GM15510 (cell line): Measurements from ENCODE around the gene BTBD9.

Experiments
- POLR2A ChIP-seq: IDR thresholded peaks from 3 replicates; pipeline ENCODE4 v1.6.1; 2011; ENCODE audit warnings: borderline replicate concordance; ENCODE audit not compliant: insufficient read length; ENCODE audit errors: extremely low read depth

BTBD9 gene

DNA sequence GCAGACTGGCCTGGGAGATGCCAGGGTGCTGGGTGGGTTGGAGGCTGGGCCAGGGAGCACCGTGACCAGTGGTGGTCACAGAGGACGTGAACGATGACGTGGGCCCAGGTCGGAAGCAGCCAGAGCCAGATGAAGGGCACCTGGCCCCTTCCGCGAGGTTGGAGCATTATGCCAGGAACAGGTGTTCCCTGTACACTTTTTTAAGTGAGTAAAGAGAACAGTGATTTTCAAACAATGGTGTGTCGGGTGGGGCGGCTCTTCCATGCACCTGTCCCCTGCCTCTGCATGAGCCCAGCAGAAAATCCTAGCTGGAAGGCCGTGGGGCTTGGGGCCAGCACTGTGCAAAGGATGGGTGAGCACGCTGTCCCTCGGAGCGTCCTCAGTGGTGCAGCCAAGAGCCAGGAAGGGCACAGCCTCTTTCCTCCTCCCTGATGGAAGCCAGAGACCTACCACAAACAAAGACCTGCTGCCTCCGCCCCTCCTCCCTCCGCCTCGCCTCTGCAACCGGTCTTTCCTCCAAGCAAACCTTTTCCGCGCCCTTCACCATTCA, 469.7 kb downstream of the BTBD9 start:
- no peak for TF ChIP-seq POLR2A

DNA sequence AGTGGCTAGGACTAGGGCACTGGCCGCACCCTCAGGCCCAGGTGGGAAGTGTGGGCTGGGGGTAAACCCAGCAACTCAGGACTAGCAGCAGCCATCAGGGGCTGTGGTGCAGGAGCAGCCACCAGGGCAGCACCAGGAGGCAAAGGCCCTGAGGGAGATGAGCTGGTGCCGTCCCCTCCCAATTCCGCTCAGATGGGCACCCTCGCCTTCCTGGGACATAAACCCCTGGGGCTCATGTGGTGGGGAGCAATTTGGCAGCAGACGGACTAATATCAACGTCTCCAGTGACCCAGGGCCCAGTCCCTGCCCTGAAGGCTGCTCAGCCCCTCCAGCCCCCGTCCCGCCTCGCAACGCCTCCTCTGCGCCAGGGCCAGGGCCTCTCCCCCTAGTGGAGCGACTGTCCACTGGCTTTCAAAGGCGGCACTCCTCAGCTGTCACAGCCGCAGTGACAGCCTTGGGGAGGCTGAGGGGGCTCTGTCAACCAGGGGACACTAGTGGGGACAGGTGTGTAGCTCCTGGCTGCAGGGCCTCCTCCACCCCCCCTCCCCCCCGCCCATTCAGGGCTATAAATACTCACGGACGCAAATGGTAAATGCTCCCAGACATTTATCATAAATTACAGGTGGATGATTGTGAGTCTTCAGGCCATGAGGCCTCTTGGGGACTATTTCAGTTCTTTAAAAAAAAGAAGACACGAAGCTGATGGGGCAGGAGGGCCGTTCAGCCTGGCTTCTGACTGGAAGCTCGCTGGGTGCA, 470.3 kb downstream of the BTBD9 start:
- no peak for TF ChIP-seq POLR2A

DNA sequence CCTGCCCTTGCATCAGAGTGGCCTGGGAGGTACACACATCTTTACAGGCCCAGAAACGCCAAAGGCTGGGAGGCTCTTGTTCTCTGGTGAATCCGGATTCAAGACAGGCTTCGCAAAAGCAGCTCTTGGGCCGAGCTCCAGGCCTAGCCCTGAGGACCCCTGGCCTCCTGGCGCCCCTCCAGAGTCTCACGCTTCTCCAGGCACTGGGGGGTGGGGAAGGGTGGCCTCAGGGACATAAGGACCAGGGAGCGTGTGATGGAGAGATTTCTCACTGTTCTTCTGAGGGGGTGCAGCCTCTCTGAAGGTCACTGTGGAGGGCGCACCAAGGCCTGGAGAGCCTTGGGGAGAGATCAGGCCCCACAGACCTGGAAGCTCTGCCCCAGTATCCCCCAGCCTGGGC, 471.0 kb downstream of the BTBD9 start:
- no peak for TF ChIP-seq POLR2A

DNA sequence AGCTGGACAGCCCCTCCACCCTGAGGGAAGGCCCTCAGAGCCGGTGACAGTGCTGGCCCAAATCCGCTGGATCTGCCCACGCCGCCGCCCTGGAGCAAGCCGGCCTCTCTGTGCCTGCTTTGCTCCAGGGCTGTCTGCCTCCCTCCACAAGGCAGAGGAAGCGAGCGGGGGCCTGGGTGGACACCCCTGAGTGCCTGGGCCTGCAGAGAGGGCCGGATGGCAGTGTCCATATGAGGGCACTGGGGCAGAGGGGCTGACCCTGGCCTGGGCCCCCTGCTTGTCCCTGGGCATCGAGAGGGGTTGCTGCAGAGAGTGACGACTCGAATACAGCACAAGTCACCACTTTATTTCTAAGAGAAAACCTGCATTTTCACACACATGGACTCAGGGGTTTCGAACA, 471.6 kb downstream of the BTBD9 start:
- no peak for TF ChIP-seq POLR2A

DNA sequence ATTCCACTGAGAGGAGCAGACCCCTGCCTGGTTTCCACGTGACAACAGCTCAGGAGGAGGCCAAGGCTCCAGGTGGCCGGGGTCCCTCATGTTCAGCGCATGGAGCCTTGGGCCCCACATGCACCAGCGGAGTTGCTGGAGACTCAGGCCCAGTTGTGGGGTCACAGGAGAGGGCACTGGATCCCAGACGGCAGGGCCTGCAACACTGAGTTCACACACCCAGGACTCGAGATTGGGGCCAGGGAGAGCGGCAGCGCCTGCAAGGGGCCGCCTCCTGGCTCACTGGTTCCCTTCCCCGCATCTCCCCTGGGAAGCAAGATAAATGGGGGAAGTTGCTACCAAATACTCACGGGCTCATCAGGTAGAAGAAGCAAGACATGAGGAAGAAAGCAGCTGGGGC, 472.1 kb downstream of the BTBD9 start:
- TF ChIP-seq POLR2A = no peak

DNA sequence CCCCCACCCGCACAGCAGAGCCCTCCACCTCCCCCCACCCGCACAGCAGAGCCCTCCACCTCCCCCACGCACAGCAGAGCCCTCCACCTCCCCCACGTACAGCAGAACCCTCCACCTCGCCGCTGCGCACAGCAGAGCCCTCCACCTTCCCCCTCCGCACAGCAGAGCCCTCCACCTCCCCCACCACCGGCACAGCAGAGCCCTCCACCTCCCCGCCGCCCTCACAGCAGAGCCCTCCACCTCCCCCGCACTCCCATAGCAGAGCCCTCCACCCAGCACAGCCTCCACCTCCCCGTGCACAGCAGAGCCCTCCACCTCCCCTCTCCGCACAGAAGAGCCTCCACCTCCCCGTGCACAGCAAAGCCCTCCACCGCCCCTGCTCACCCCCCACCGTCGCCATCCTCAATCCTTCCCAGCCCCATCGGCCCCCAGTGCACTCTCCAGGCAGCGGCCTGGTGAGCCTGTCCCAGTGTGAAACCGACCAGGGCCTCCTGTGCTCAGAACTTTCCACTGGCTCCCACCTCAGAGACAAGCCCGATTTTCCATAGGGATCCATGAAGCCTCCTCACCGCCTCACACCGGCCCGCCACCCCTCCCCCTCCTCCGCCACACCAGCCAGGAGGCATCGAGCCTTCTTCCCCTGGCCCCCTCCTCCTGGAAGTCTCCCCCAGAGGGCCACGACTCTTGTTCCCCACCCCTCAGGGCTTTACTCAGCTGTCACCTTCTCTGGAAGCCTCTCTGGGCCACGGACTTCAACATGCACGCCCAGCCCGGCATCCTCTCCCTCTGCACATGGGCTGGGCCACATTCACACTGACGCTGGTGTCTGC, 473.1 kb downstream of the BTBD9 start:
- TF ChIP-seq POLR2A = no peak

DNA sequence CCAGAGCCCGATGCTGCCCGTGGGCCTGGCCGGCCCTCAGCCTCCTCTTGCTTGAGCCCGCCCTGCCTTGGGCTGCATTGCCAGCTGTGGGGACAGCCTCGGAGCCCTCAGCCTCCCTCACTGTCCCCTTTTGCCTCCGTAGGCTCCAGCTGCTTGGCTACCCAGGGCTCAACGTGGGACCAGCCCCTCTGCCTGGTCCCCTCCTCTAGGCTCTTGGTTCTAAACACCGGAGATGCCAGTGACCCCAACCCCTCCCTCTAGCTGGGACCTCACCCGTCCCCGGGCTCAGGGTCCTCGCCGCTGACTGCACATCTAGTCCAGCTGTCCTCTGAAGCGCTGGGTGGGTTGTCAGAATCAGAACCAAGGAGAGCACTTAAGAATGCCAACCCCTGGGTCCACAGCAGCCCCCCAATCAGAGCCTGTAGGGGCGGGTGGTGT, 475.0 kb downstream of the BTBD9 start:
- no peak for TF ChIP-seq POLR2A

DNA sequence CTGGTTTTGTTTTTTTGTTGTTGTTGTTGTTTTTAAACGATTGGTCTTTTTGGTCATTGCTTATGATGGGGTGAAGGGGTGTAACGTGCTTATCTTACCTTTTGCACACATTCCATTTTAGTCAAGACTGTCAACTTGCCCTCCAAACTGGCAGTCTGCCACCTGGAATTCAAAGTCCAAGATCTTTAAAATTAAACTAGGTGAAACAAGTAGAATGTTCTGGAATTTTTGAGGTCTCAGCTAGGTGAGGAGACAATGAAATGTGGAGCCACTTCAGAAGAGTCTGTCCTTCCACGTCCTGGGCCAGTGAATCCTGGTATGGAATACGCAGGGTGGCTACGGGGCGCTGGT, 475.6 kb downstream of the BTBD9 start:
- no peak for TF ChIP-seq POLR2A

DNA sequence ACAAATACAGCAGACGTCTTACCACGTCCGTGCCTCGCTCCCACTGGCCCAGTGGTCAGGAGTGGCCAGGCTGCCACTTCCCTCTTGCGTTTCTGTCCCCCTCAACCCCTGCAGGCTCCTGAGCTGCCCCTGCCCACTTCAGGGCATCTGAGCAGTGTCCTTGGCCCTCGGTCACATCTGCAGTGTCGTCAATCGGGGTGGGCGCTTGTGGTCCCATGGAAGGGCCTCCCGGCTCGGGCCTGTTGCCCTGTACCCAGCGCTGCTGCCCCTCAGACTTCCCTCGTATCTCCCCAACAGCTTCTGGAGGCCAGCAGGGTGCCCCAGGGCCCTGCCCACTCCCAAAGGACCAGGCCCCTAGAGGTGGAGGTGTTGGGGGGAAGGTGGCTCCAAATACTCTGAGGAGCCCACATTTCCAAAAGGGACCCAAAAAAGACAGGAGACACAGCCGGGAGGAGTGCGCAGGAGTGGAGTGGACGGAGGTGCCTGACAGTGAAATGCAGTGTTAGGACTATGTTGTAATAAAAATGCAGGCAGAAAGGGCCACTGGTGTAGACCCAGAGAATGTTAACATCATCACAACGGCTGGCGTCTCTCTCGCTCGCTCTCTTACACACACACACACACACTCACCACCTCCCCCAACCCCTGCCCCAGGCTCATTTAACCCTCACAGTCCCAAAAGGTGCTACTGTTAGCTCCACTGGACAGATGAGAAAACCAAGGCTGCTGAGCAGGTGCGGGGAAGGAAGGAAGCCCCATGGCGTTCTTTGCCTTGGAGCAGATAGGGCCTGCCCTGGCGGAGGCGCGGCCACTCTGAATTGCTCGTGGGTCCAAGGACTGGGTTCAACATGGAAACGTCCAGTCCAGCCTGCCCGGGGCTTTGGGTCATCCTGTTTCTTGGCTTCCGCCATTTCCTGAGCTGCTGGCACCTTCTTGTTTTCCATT, 476.3 kb downstream of the BTBD9 start:
- no peak for TF ChIP-seq POLR2A

DNA sequence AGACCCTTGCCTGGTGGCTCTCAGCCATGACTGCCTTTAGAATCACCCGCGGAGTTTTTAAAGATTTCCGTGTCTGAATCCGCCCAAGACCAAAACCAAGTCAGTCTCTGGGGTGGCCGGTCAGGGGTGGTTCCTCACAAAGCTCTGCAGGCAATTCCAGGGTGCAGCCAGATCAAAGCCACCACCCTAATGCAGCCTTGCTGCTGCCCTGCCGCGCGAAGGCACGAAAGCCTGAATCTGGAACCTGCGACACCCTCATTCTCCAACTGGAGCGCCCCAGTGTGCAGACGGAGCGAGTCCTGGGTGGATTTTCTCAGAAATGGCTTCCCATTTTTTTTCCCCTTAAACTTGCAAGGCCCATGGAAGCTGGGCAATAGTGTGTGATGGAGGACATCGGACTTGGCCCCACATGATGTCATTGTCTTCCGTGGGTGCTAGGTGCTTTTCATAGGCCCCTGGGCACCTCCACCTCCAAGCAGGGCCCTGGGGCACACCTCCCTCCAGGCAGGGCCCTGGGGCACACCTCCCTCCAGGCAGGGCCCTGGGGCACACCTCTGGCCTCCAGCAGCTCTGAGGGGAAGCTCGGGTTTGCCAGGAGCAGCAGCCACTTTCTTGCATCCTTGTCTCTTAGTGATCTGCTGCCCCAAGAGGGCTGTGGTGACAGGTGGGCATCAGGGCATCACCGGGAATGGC, 477.1 kb downstream of the BTBD9 start:
- no peak for TF ChIP-seq POLR2A

DNA sequence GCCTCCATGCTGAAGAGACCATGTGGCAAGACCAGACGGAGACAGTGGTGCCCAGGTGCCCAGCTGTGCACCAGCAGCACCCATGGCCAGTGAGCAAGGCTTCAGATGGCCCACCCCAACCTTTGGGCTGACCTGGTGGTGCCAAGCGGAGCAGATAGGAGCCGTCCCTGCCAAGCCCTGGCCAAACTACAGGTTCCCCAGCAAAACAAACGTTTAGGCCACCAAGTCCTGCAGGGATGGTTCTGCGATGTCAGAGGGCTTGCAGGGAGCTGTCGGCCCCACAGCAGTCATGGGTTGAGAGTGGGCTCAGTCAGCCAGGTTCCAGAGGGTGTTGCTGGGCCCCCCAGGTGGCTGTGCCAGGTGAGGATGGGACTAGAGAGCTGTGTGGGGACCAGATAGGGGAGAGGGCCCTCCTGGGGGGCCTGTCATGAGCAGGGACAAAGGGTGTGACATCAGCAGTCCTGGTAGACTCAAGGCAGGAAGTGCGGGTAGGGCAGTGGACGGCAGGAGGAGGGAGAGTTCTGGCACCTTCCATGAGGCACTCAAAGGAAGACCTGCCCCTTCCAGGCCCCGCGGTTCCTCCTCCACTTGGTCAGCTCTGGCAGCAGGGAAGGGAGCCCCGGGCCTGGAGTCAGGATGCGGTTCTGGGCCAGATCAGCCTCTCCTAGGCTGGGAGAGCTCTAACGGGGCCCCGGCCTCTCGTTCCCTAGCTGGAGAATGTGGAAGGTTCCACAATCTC, 477.8 kb downstream of the BTBD9 start:
- no peak for TF ChIP-seq POLR2A

DNA sequence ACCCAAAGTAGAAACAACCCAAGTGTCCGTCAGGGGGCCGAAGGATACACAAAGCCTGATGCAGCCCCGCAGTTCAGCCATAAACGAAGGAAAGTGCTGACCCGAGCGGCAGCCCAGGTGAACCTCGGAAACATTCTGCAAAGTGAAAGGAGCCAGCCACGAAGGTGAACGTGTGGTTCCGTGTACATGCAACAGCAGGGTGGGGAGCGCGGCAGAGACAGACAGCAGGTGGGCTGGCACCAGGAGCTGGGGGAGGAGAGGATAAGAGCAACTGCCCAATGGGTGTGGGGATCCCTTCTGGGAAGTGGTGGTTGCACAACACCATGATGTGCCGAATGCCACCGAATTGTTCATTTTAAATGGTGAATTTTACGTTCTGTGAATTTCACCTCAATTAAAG, 478.4 kb downstream of the BTBD9 start:
- no peak for TF ChIP-seq POLR2A

DNA sequence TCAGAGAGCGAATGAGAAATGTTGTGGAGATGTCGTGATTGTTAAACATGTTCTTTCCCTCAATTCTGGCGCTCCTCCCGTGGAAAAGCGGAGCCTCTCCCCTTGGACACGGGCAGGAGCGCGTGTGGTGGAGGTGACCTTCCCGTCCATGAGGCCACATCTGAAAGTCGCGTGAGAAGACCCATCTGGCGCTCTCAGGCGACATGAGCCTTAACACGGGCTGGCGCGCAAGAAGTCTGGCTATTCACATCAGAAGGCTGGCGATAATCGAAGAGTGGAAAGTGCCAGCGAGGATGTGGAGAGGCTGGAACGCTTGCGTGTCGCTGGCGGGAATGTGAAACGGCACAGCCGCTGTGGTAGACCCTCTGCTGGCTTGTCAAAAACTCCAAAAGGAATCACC, 478.9 kb downstream of the BTBD9 start:
- no peak for TF ChIP-seq POLR2A
